ENCODE results near the gene CAPZB. TPM values are rescaled to one million over a fixed set of nuclear protein-coding genes. Genes with fewer than 3 reads are reported as not detected.

CAPZB gene
- total RNA-seq: 285 to 353 TPM (median 352 TPM) in 3 replicates
- long read RNA-seq, transcript CAPZB-201 (9 exons, 858 nt): major isoform, 135 of 156 reads
- long read RNA-seq, transcript CAPZB-205 (9 exons, 1,462 nt): minor isoform, 5 of 156 reads
- long read RNA-seq, partial matches to known transcripts: 4 of 156 reads
- long read RNA-seq, other reads (novel, unspliced or antisense): 8 of 156 reads

GRCh38 chr1:19485362-19486187, at the start of gene CAPZB:
CAPZB (minus strand) TSS chr1:19485539; CDS start chr1:19485438, 101 bp downstream.
- Mint-ChIP-seq H3K4me1 (ENCODE audit: low read depth) (peaks cover 54% of the 10 kb centered on the region), H3K27me3 (ENCODE audit: low read depth) (no peaks in the 10 kb centered on the region), H3K27ac (ENCODE audit: unreplicated experiment) (peak within 1 kb of the TSS; percentile 89), H3K36me3 (ENCODE audit: low read depth) (peaks cover 7% of the 10 kb centered on the region), H3K4me3 (ENCODE audit: unreplicated experiment) (peak within 1 kb of the TSS; percentile 94), H3K9me3 (ENCODE audit: low read depth) (no peaks in the 10 kb centered on the region)
- DNase-seq (ENCODE audit: low spot score): peak; percentile 96
- no peak for TF ChIP-seq CTCF (IDR thresholded peaks at IDR 0.05)

GRCh38 chr1:19534281-19534680, 48.9 kb upstream of the CAPZB start:
- H3K4me3 Mint-ChIP-seq (ENCODE audit: unreplicated experiment): no peak overlapping the region
- H3K9me3 Mint-ChIP-seq (ENCODE audit: low read depth): peaks cover 11% of the 10 kb centered on the region
- no peaks in the 10 kb centered on the region for H3K27me3 Mint-ChIP-seq (ENCODE audit: low read depth)
- no peak for TF ChIP-seq CTCF (IDR thresholded peaks at IDR 0.05)
- peaks cover 10% of the 10 kb centered on the region for H3K4me1 Mint-ChIP-seq (ENCODE audit: low read depth)
- no peaks in the 10 kb centered on the region for H3K36me3 Mint-ChIP-seq (ENCODE audit: low read depth)
- no peak for DNase-seq (ENCODE audit: low spot score)
- H3K27ac Mint-ChIP-seq (ENCODE audit: unreplicated experiment): peak overlapping the region; percentile 17

GRCh38 chr1:19533626-19534025, 48.3 kb upstream of the CAPZB start:
- no peak for DNase-seq (ENCODE audit: low spot score)
- Mint-ChIP-seq H3K36me3 (ENCODE audit: low read depth) (no peaks in the 10 kb centered on the region), H3K27me3 (ENCODE audit: low read depth) (no peaks in the 10 kb centered on the region), H3K4me3 (ENCODE audit: unreplicated experiment) (no peak overlapping the region), H3K27ac (ENCODE audit: unreplicated experiment) (no peak overlapping the region), H3K4me1 (ENCODE audit: low read depth) (peaks cover 10% of the 10 kb centered on the region), H3K9me3 (ENCODE audit: low read depth) (peaks cover 11% of the 10 kb centered on the region)
- no peak for TF ChIP-seq CTCF (IDR thresholded peaks at IDR 0.05)

GRCh38 chr1:19532519-19532918, 47.2 kb upstream of the CAPZB start:
- peaks cover 11% of the 10 kb centered on the region for H3K9me3 Mint-ChIP-seq (ENCODE audit: low read depth)
- no peaks in the 10 kb centered on the region for H3K27me3 Mint-ChIP-seq (ENCODE audit: low read depth)
- H3K4me1 Mint-ChIP-seq (ENCODE audit: low read depth): peaks cover 10% of the 10 kb centered on the region
- H3K27ac Mint-ChIP-seq (ENCODE audit: unreplicated experiment): no peak overlapping the region
- DNase-seq (ENCODE audit: low spot score): no peak
- H3K4me3 Mint-ChIP-seq (ENCODE audit: unreplicated experiment): no peak overlapping the region
- no peak for TF ChIP-seq CTCF (IDR thresholded peaks at IDR 0.05)
- no peaks in the 10 kb centered on the region for H3K36me3 Mint-ChIP-seq (ENCODE audit: low read depth)

GRCh38 chr1:19529664-19530063, 44.3 kb upstream of the CAPZB start:
- no peak overlapping the region for H3K27ac Mint-ChIP-seq (ENCODE audit: unreplicated experiment)
- no peak for TF ChIP-seq CTCF (IDR thresholded peaks at IDR 0.05)
- H3K9me3 Mint-ChIP-seq (ENCODE audit: low read depth): peaks cover 7% of the 10 kb centered on the region
- no peak for DNase-seq (ENCODE audit: low spot score)
- no peaks in the 10 kb centered on the region for H3K27me3 Mint-ChIP-seq (ENCODE audit: low read depth)
- H3K36me3 Mint-ChIP-seq (ENCODE audit: low read depth): no peaks in the 10 kb centered on the region
- H3K4me3 Mint-ChIP-seq (ENCODE audit: unreplicated experiment): no peak overlapping the region
- H3K4me1 Mint-ChIP-seq (ENCODE audit: low read depth): peaks cover 10% of the 10 kb centered on the region

Data from chondrocyte (in vitro differentiated cells).